ENCODE data around the gene TBC1D7.
A peak's percentile ranks its signal among the peaks of the same experiment; 100 is the strongest.

Gene TBC1D7

DNA sequence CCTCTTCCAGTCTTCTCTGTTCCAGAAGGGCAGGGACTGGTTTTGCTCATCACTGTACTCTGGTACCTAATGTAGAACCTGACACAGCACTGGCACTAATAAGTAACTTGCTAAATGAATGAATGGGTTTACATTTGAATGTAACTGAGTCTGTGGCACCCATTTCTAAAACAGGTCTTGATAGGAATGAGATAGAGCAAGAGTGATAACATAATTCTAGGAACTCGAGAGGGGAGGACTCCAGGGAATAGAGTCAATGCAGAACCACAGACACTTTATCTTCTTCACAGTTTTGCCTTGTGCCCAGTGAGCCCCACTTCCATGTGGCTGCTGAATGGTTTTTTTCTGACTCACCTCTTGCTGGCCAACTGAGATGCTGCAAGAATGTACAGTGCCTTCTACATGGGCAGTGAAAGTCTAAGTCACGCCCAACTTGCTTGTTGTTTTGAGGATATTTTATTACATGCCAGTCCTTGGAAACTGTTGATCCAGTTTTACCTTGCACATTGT is 61.1 kb downstream of the TBC1D7 start:
- DNase-seq: no peak

- DNase-seq: no peak
Observed at GRCh38 chr6:13263669-13264068, 64.7 kb downstream of the TBC1D7 start.

- DNase-seq: no peak
Observed at GRCh38 chr6:13262302-13263230, 65.8 kb downstream of the TBC1D7 start.

GRCh38 chr6:13261464-13261994 is 66.8 kb downstream of the TBC1D7 start:
- DNase-seq: peak; percentile 85 to 88

GRCh38 chr6:13260831-13261230 is 67.5 kb downstream of the TBC1D7 start:
- DNase-seq: no peak

DNA sequence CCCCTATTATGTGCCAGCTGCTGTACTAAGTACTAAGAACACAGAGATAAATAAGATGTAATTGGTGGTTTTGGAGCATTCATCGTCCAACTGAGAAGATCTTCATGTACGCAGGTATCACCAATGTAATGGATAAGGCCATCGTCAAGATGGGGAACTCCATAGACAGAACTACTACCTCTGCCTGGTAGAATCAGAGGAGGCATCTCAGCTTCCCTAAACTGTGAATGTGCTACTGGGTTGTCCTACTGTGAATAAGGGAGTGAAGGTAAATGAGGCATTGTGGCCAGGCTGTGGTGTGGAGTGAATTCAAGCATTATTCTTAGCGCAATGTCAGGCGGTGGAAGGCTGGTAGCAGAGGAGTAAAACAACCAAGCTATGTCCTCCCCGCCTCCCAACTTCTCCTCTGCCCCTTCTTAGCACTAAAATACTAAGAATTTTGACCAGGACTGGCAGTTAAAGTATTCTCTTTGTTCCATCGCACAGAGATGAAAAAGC is 68.2 kb downstream of the TBC1D7 start:
- DNase-seq: peak; percentile 26 to 43

- DNase-seq: no peak
Observed at GRCh38 chr6:13259393-13259792, 68.9 kb downstream of the TBC1D7 start.

DNA sequence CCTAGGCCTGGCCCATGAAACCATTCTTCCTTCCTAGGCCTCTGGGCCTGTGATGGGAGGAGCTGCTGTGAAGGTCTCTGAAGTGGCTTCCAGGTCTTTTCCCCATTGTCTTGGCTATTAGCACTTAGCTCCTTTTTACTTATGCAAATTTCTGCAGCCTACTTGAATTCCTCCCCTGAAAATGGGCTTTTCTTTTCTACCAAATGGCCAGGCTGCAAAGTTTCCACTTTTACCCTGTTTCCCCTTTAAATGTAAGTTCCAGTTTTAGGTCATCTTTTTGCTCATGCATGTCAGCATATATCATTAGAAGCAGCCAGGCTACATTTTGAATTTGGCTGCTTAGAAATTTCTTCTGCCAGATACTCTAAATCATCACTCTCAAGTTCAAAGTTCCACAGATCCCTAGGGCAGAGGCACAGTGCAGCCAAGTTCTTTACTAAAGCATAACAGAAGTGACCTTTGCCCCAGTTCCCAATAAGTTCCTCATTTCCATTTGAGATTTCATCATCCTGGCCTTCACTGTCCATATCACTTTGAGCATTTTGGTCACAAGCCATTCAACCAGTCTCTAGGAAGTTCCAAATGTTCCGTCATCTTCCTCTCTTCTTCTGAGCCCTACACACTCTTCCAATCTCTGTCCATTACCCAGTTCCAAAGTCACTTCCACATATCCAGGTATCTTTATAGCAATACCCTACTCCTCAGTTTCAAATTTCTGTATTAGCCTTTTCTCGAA is 71.9 kb downstream of the TBC1D7 start:
- DNase-seq: no peak

Measured in Kasumi-1 (cell line).